NCI-H2171 treated with DMSO at 0.1 percent for 48 hours (cell line): ENCODE data around the gene EPB41L5.

Source experiments
- DNase-seq: peaks from one replicate; lab custom pipeline; 2025; lab: John Stamatoyannopoulos, UW

The EPB41L5 gene

GRCh38 chr2:120224735-120225548 lies 212.1 kb downstream of the EPB41L5 start:
- no peak for DNase-seq

GRCh38 chr2:120225549-120226065 lies 212.7 kb downstream of the EPB41L5 start:
- no peak for DNase-seq

DNA sequence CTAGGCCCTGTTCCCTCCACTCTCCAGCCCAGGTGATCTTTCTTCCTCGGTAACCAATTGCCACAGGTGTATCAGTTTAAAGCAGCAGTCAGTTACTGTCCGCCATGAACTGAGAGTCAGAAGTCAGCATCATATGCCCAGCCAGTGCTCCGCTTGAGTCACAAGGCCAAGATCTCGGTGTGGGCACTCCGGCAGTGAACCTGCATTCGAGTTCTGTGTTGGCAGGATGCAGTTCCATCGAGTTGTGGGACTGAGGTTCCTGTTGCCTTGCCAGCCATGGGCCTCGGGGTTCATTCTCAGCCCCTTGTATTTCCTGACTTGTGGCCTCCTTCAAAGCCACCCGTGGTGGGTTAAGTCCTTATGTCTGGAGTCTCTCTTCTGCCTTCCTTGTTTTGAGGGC lies 213.4 kb downstream of the EPB41L5 start:
- no peak for DNase-seq

GRCh38 chr2:120227111-120227991 lies 214.5 kb downstream of the EPB41L5 start:
- DNase-seq, result no peak

DNA sequence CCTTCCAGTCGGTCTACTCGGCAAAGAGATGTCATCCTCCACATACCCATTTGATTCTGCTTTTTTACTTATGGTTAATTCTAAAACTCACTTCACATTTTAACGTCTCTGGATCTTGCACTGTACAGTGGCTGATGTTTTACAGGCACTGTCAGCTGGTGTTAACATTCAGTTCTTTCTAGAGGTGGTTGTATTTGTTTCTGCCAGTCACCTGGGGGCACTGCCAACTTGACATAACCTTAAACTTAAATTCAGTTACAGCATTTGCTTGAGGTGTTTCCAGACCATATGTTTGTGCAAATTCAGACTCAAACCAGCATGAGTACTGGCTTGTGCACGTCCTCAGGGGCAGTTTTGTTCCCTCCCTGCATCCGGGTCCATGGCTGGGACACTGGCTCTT lies 215.6 kb downstream of the EPB41L5 start:
- peak; percentile 30 for DNase-seq
